Activated B cell treated with CpG ODN at 0.5 μM for 24 hours (primary cell): ENCODE measurements around the gene COL1A1. TPM values are rescaled to one million over a fixed set of nuclear protein-coding genes. Genes with fewer than 3 reads are reported as not detected.
A peak's percentile ranks its signal among the peaks of the same experiment; 100 is the strongest.

Experiments
- ATAC-seq: fragments of 200-7000 bp; cut with Tn5 transposase; one replicate; pipeline ENCODE4 v1.10.0; 2021; ENCODE audit warnings: low read depth, mild to moderate bottlenecking, moderate library complexity
- CTCF ChIA-PET: fragments of 350-600 bp; sonication (Branson Sonifier 250); formaldehyde crosslinking; loops from one replicate; lab custom pipeline; 2021; ENCODE audit warnings: antibody characterized with exemption; lab: Charles Lee
- POLR2A ChIA-PET: fragments of 350-600 bp; sonication (Branson Sonifier 250); formaldehyde crosslinking; loops from one replicate; lab custom pipeline; 2021; ENCODE audit warnings: antibody characterized with exemption; lab: Charles Lee
- DNase-seq: peaks from one replicate; pipeline ENCODE4 v3.0.0; 2022
- H3K27ac Mint-ChIP-seq: one replicate; pipeline ENCODE4 v1.8.0; 2020; ENCODE audit warnings: mixed read lengths
- H3K27me3 Mint-ChIP-seq: one replicate; pipeline ENCODE4 v1.8.0; 2021; ENCODE audit warnings: mixed read lengths
- H3K36me3 Mint-ChIP-seq: one replicate; pipeline ENCODE4 v1.8.0; 2021; ENCODE audit warnings: low read depth, mixed read lengths
- H3K4me1 Mint-ChIP-seq: one replicate; pipeline ENCODE4 v1.8.0; 2021; ENCODE audit warnings: mixed read lengths
- H3K4me3 Mint-ChIP-seq: one replicate; pipeline ENCODE4 v1.8.0; 2020; ENCODE audit warnings: mild to moderate bottlenecking, mixed read lengths
- H3K9me3 Mint-ChIP-seq: one replicate; pipeline ENCODE4 v1.8.0; 2020; ENCODE audit warnings: mixed read lengths
- CTCF ChIP-seq: fragments of 200-600 bp; IDR thresholded peaks from one replicate; pipeline ENCODE4 v1.8.0; 2022; ENCODE audit warnings: antibody characterized with exemption, mild to moderate bottlenecking
- intact Hi-C: fragments of 100-400 bp; cut with micrococcal nuclease; formaldehyde crosslinking; loops from one replicate; pipeline ENCODE4 v1.15.1; 2024
- total RNA-seq: library from RNA; stranded (reverse); gene quantifications from 2 replicates; pipeline ENCODE4 v1.2.3, GENCODE V29; 2022

The COL1A1 gene
- total RNA-seq, 1 donor from 2014 or later: 9.2 TPM

- Mint-ChIP-seq H3K36me3 (peaks cover 10% of the 10 kb centered on the region), H3K4me1 (peaks cover 23% of the 10 kb centered on the region), H3K4me3 (no peak overlapping the region), H3K27me3 (no peaks in the 10 kb centered on the region), H3K27ac (peak overlapping the region; percentile 50), H3K9me3 (no peaks in the 10 kb centered on the region)
- intact Hi-C loops: no loop called here
- DNase-seq: no peak
- POLR2A ChIA-PET: interaction anchor here (0.6 to 1.2 kb wide), 4 partner anchors 8 to 38 kb away, joined by 3 to 4 read pairs (median 4); no protein-coding TSS in a partner anchor
- TF ChIP-seq CTCF: no peak
- ATAC-seq: no peak
- CTCF ChIA-PET: interaction anchor here (1.3 kb wide), 1 partner anchor 14 kb away, joined by 4 read pairs; no protein-coding TSS in a partner anchor
Measured at GRCh38 chr17:50155115-50155819, 46.2 kb downstream of the COL1A1 start.

- intact Hi-C loops: no loop called here
- Mint-ChIP-seq H3K4me3 (no peak overlapping the region), H3K27ac (peak overlapping the region; percentile 50), H3K36me3 (peaks cover 10% of the 10 kb centered on the region), H3K9me3 (no peaks in the 10 kb centered on the region), H3K27me3 (no peaks in the 10 kb centered on the region), H3K4me1 (peaks cover 23% of the 10 kb centered on the region)
- ChIA-PET POLR2A (interaction anchor here (0.6 to 1.2 kb wide), 4 partner anchors 8 to 39 kb away, joined by 3 to 4 read pairs (median 4); no protein-coding TSS in a partner anchor), CTCF (no interaction called here)
- DNase-seq: no peak
- no peak for ATAC-seq
- no peak for TF ChIP-seq CTCF
Measured at GRCh38 chr17:50154604-50155003, 46.8 kb downstream of the COL1A1 start.

- intact Hi-C loops: no loop called here
- no peak for TF ChIP-seq CTCF
- H3K4me1 Mint-ChIP-seq: peaks cover 23% of the 10 kb centered on the region
- DNase-seq (no peak), ATAC-seq (no peak)
- H3K27ac Mint-ChIP-seq: peak overlapping the region; percentile 67
- no peaks in the 10 kb centered on the region for H3K9me3 Mint-ChIP-seq
- POLR2A ChIA-PET: interaction anchor here (0.9 to 1.1 kb wide), 2 partner anchors 11 to 15 kb away, joined by 3 to 4 read pairs; no protein-coding TSS in a partner anchor
- H3K27me3 Mint-ChIP-seq: no peaks in the 10 kb centered on the region
- peaks cover 12% of the 10 kb centered on the region for H3K36me3 Mint-ChIP-seq
- H3K4me3 Mint-ChIP-seq: no peak overlapping the region
- CTCF ChIA-PET: interaction anchor here (2.2 kb wide), 1 partner anchor 36 kb away, joined by 11 read pairs; no protein-coding TSS in a partner anchor
Measured at GRCh38 chr17:50153650-50154575, 47.5 kb downstream of the COL1A1 start.

- intact Hi-C loops: no loop called here
- no peak for TF ChIP-seq CTCF
- ChIA-PET POLR2A (interaction anchor here (0.5 to 7.1 kb wide), 10 partner anchors 8 to 58 kb away, joined by 3 to 82 read pairs (median 8); partner anchors contain the start of gene SAMD14), CTCF (interaction anchor here (0.9 to 7.2 kb wide), 9 partner anchors 9 to 58 kb away, joined by 3 to 64 read pairs (median 7); no protein-coding TSS in a partner anchor)
- ATAC-seq (no peak), DNase-seq (no peak)
- Mint-ChIP-seq H3K27ac (peak overlapping the region; percentile 91), H3K36me3 (peaks cover 22% of the 10 kb centered on the region), H3K27me3 (no peaks in the 10 kb centered on the region), H3K4me1 (peaks cover 23% of the 10 kb centered on the region), H3K4me3 (peak overlapping the region; percentile 93), H3K9me3 (no peaks in the 10 kb centered on the region)
Measured at GRCh38 chr17:50152736-50153135, 48.7 kb downstream of the COL1A1 start.
